ENCODE results near the gene INMT. TPM values are rescaled to one million over a fixed set of nuclear protein-coding genes. Genes with fewer than 3 reads are reported as not detected.

The INMT gene
- total and polyA plus RNA-seq, 2 experiments from 2014 or later, result 0.79 to 1.1 TPM

DNA sequence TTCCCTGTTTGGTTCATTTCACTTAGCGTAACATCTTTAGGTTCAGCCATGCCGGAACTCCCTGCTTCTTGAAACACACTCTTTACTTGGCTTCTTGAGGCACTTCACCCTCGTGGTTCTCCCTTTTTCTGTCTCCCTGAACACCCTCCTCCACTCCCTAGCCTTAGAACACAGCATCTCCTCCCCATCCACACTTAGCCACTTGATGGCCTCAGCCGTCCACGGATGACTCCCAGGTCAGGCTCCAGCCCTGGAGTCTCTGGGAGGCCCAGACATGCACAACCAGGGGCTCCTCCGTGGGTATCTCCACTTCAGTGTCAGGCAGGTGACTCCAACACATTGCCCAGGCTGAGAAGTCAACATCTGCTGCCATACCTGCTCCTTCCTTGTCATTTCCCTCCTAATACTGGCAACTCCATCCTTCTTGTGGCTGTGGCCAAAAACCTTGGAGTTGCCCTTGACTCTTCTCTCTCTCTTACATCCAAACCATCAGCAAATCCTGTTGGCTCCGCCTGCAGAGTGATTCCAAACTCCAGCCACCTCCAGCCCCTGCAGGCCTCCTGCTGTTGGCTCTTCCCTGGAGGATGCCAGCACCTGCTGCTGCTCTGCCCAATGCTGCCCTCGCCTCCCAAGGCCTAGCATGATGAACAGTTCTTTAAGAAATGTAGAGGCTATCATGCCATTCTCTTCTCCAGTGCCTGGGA, 8.4 kb upstream of the INMT start:
- Mint-ChIP-seq H3K4me1 (no peaks in the 10 kb centered on the region; the same call in 2 of the 3 replicates), H3K4me3 (no peak overlapping the region), H3K27me3 (ENCODE audit: insufficient read depth, low read depth, poor library complexity) (peaks cover 4% of the 10 kb centered on the region), H3K36me3 (ENCODE audit: low read depth) (no peaks in the 10 kb centered on the region), H3K27ac (no peak overlapping the region), H3K9me3 (no peaks in the 10 kb centered on the region)
- no peaks in the 10 kb centered on the region for H3F3A ChIP-seq (replicated peaks; ENCODE audit: low read depth)
- no peaks in the 10 kb centered on the region for H3K79me2 ChIP-seq (replicated peaks; ENCODE audit: insufficient read depth)
- H2AFZ ChIP-seq, result no peak overlapping the region
- no peaks in the 10 kb centered on the region for H4K20me1 ChIP-seq (replicated peaks; ENCODE audit: insufficient read depth)
- DNase-seq (ENCODE audit: low spot score) (no peak), ATAC-seq (peak; percentile 13; the same call in 1 of the 3 replicates)
- no peak overlapping the region for H3K4me3 ChIP-seq
- H3K9me2 ChIP-seq (ENCODE audit: insufficient read depth), result 0 out of 2 replicates have a peak, but pooled peaks cover 1% of the 10 kb centered on the region
- no peak overlapping the region for H3K27ac ChIP-seq (ENCODE audit: low read depth)
- H3K4me2 ChIP-seq, result no peak overlapping the region
- H3K4me1 ChIP-seq (ENCODE audit: insufficient read depth), result no peaks in the 10 kb centered on the region
- no peak for TF ChIP-seq POLR2AphosphoS5 (IDR thresholded peaks at IDR 0.05; ENCODE audit: low read depth)
- TF ChIP-seq, protein P1, sequence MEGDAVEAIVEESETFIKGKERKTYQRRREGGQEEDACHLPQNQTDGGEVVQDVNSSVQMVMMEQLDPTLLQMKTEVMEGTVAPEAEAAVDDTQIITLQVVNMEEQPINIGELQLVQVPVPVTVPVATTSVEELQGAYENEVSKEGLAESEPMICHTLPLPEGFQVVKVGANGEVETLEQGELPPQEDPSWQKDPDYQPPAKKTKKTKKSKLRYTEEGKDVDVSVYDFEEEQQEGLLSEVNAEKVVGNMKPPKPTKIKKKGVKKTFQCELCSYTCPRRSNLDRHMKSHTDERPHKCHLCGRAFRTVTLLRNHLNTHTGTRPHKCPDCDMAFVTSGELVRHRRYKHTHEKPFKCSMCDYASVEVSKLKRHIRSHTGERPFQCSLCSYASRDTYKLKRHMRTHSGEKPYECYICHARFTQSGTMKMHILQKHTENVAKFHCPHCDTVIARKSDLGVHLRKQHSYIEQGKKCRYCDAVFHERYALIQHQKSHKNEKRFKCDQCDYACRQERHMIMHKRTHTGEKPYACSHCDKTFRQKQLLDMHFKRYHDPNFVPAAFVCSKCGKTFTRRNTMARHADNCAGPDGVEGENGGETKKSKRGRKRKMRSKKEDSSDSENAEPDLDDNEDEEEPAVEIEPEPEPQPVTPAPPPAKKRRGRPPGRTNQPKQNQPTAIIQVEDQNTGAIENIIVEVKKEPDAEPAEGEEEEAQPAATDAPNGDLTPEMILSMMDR (conservative IDR thresholded peaks at IDR 0.05; ENCODE audit: low read depth in 2 of 2), result peak; percentile 23 to 63; a peak in 2 of 4 replicates
- H3K36me3 ChIP-seq (ENCODE audit: insufficient read depth), result no peaks in the 10 kb centered on the region
- H3K27me3 ChIP-seq (ENCODE audit: insufficient read depth), result no peaks in the 10 kb centered on the region

DNA sequence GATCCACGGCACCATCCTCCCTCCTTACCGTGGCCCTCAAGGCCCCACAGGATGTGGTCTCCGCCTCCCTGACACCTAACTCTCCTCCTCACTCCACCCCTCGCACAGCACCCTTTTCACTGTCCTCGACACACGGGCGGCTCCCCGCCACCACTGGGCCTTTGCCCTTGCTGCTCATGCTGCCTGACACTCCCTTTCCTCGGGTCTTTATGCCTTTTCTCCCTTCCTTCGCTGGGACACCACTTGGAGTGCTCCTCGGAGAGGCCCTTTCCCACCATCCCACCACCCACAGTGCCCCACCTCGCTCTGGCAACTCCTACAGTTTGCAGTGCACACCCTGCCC, 7.9 kb upstream of the INMT start:
- Histone ChIP-seq H3K9me2 (ENCODE audit: insufficient read depth) (no peaks in the 10 kb centered on the region), H3K4me1 (ENCODE audit: insufficient read depth) (no peaks in the 10 kb centered on the region), H3K4me3 (no peak overlapping the region), H2AFZ (no peak overlapping the region), H4K20me1 (replicated peaks; ENCODE audit: insufficient read depth) (no peaks in the 10 kb centered on the region), H3K79me2 (replicated peaks; ENCODE audit: insufficient read depth) (no peaks in the 10 kb centered on the region), H3K27me3 (ENCODE audit: insufficient read depth) (no peaks in the 10 kb centered on the region), H3K36me3 (ENCODE audit: insufficient read depth) (no peaks in the 10 kb centered on the region), H3F3A (replicated peaks; ENCODE audit: low read depth) (no peaks in the 10 kb centered on the region), H3K4me2 (no peak overlapping the region), H3K27ac (ENCODE audit: low read depth) (no peak overlapping the region)
- Mint-ChIP-seq H3K27ac (no peak overlapping the region), H3K27me3 (ENCODE audit: insufficient read depth, low read depth, poor library complexity) (peaks cover 4% of the 10 kb centered on the region), H3K9me3 (no peaks in the 10 kb centered on the region), H3K4me3 (no peak overlapping the region), H3K36me3 (ENCODE audit: low read depth) (no peaks in the 10 kb centered on the region), H3K4me1 (no peaks in the 10 kb centered on the region; the same call in 2 of the 3 replicates)
- ATAC-seq, result no peak
- no peak for DNase-seq (ENCODE audit: low spot score)
- TF ChIP-seq EZH2phosphoT487 (IDR thresholded peaks at IDR 0.05; ENCODE audit: unreplicated experiment), result no peak
- no peak for TF ChIP-seq ZNF114 (CRISPR knock-in tag; IDR thresholded peaks at IDR 0.05)
- no peak for TF ChIP-seq POLR2AphosphoS5 (IDR thresholded peaks at IDR 0.05; ENCODE audit: low read depth)
- TF ChIP-seq, protein P2, sequence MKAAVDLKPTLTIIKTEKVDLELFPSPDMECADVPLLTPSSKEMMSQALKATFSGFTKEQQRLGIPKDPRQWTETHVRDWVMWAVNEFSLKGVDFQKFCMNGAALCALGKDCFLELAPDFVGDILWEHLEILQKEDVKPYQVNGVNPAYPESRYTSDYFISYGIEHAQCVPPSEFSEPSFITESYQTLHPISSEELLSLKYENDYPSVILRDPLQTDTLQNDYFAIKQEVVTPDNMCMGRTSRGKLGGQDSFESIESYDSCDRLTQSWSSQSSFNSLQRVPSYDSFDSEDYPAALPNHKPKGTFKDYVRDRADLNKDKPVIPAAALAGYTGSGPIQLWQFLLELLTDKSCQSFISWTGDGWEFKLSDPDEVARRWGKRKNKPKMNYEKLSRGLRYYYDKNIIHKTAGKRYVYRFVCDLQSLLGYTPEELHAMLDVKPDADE (IDR thresholded peaks at IDR 0.05), result no peak
- no peak for TF ChIP-seq CREB1 (CRISPR knock-in tag; IDR thresholded peaks at IDR 0.05; ENCODE audit: low read depth)
- no peak for TF ChIP-seq STAT1 (IDR thresholded peaks at IDR 0.05; ENCODE audit: unreplicated experiment)
- TF ChIP-seq, protein P3, sequence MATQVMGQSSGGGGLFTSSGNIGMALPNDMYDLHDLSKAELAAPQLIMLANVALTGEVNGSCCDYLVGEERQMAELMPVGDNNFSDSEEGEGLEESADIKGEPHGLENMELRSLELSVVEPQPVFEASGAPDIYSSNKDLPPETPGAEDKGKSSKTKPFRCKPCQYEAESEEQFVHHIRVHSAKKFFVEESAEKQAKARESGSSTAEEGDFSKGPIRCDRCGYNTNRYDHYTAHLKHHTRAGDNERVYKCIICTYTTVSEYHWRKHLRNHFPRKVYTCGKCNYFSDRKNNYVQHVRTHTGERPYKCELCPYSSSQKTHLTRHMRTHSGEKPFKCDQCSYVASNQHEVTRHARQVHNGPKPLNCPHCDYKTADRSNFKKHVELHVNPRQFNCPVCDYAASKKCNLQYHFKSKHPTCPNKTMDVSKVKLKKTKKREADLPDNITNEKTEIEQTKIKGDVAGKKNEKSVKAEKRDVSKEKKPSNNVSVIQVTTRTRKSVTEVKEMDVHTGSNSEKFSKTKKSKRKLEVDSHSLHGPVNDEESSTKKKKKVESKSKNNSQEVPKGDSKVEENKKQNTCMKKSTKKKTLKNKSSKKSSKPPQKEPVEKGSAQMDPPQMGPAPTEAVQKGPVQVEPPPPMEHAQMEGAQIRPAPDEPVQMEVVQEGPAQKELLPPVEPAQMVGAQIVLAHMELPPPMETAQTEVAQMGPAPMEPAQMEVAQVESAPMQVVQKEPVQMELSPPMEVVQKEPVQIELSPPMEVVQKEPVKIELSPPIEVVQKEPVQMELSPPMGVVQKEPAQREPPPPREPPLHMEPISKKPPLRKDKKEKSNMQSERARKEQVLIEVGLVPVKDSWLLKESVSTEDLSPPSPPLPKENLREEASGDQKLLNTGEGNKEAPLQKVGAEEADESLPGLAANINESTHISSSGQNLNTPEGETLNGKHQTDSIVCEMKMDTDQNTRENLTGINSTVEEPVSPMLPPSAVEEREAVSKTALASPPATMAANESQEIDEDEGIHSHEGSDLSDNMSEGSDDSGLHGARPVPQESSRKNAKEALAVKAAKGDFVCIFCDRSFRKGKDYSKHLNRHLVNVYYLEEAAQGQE (IDR thresholded peaks at IDR 0.05; ENCODE audit: unreplicated experiment), result no peak
- no peak for TF ChIP-seq EZH2 (IDR thresholded peaks at IDR 0.05; ENCODE audit: low read depth, unreplicated experiment)

Measured in GM23338 (cell line).